Measurements from ENCODE around the gene CD3G.
"Not testable (repeated sequence)": the region's sequence is repeated elsewhere in the genome, so short reads cannot be mapped to it uniquely, and the experiment has no call there.

CD3G gene

DNA sequence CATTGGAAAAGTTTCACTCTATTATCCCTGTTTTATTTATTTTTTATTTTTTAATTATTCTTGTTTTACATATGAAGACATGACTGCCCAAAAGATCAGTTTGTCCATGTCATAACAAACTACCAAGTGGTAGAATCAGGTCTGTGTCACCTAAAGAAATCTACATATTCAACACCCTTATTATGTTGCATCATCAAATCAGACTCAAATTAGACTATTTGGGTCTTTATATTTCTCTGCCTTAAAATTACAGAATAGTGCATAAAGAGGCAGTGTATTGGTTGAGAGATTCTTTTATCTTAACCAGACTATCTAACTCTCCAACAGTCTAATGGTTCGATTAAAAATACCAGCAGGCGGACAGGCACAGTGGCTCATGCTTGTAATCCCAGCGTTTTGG, 38.8 kb downstream of the CD3G start:
- DNase-seq: no peak

DNA sequence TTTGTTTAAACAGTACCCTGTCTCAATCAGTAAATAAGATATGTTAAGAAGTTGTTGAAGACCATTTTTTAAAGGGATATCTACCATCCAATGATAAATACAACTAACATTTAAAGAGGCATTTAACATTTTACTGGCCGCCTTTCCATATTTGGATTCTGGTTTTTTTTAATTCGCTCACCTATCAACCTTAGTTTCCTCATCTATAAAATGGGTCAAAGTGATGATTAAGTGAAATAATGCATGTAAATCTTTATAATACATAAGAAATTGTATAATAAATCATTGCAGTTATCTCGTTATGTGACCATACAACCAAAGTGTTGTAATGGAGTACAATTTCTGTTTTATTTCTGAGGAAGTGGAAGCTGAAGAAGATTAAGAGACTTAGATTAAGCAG, 39.5 kb downstream of the CD3G start:
- no peak for DNase-seq

DNA sequence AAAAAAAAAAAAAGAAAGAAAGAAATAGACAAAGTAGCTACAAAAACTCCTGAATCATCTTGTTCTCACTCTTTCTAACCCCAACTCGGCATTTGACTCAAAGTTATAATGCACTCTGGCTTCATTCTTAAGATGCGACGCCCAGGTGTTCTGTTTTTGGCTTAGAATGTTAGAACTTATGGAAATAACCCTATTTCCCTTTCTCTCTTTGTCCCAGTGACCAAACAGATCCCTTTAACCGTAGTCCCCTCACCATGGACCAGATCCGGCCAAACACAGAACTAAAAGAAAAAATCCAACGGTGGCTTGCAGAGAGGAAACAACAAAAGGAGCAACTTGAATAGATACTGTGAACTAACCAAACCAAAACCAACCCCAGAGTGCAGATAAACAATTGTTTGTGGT, 52.0 kb downstream of the CD3G start:
- DNase-seq: no peak

DNA sequence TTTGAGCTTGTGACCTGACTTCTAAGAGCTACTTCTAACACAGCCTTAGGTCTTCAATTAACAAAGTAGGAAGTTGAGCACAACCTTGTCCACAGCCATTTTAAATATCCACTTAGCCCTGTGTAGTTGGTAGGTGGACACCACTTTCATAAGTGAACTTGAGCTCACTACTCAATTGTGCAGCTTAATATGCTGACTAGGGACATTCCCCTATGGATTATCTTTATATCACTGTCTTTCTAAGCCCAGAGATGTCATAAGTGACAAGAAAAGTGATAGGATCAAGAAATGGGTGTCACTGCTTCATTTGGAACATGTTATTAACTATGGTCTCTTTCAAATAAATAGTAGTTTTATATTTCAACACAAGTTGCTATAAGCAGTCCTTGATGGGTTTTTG, 53.3 kb downstream of the CD3G start:
- no peak for DNase-seq

DNA sequence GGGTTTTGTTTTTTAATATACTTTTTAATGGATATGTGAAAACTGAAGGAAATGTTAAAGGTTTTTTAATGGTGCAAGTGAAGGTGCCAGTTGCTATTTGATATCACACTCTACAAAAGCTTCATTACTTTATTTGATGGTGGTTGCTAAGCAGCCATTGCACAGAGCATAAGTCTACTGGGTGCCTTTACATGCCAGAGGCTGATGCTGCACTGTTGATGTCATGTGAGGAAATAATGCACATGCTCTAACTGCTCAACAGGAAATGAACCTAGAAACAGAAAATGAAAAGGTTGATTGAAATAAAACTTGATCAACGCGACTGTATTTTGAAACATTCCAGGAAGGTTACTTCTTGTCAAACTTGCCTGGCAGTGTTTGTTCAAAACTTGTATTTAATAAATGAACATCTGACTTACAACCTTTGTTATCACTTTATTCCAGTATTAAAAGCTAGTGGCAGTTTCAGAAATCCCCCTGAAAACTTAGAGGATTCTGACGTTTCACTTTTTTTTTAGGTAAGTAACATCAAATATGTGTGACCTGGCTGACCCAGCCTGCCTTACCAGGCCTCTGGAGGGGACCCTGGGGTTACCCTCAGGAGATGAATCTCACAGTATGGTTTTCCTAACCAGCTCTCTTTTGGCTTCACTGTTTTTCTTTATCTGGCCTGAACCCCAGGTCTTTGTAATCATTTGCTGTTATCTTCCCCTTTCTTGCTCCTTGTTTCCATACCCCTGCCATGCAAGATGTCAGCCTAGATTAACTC, 54.8 kb downstream of the CD3G start:
- no peak for DNase-seq

DNA sequence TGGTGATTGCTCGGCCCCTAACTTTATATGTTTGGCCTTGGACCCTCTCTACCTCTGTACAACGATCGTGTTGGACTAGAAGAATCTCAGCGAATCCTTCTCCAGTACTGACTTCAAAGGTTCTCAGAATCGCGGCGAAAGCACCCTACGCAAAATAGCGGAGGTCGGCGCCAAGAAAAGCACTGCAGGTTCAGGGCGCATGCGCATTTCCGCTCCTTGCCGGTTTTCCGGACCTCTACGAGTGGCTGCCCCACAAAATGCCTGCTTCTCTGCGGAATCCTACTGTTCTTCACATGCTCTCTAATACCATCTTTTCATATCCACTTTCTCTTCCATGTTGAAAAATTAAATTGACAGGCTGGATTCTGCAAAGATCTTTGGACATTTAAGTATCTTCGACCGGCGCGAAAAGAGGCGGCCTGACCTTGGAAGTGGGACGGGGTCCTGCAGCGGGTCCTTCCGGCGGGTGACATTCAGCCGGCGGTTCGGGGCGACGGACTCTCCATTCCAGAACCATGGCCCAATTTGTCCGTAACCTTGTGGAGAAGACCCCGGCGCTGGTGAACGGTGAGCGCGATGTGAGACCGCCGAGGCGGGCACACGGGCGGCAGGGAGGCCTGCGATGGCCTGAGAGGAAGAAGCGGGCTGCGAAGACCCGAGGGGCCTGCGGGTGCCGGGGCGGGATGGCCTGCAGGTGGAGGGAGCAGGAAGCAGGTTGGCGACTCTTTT, 57.2 kb downstream of the CD3G start, which contains the start of gene ATP5MG:
Gene ATP5MG (plus strand): TSS at position 456 of the 729 bp plus-strand sequence. CDS start 60 bp downstream, at position 516.
- peak; percentile 89 for DNase-seq

DNA sequence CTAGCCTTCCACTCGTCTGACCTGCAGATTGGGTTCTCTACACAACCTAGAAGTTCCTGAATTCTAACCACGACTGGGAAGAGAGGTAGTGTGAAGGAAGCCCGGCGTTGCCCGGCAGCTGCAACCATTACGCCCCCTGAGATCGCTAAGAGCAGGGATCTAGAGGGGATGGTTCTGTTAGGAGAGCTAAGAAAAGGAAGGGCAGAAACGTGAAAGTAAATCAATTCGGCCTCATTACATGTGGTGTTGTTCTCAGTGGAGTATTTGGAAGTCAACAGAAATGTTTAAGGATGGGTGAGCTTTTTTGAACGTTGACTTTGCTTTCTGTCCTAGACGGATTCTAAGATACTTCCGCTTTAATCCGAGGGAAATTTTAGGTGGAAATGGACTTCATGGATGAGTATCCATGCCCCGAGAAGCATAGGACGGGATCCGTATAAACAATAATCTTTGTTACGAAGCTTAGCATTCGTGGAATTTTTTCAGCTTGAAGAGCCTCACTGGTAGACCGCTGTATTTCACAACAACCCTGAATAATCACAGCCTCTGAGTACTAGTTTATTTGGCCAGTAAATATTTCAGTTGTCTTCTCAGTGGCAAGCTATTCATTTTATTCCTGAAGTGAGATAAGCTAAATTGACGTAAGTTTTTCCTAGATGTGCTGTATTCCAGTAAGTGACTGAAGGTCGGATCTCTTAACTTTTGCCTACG, 57.9 kb downstream of the CD3G start:
- DNase-seq: no peak

DNA sequence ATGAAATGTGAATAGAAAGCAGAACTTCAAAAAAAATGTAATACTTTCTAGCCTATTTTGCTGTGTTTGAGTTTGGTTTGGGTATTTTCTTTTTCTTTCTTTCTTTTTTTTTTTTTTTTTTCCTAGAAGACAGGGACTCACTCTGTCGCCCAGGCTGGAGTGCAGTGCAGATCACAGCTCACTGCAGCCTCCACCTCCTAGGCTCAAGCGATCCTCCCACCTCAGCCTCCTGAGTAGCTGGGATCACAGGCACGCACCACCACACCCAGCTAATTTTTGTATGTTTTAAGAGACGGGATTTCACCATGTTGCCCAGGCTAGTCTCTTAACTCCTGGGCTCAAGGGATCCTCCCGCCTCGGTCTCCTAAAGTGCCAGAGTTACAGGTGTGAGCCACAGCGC, 58.5 kb downstream of the CD3G start:
- DNase-seq: not testable (repeated sequence)
